Osteocyte (in vitro differentiated cells): ENCODE results near the gene GPBP1. TPM values are rescaled to one million over a fixed set of nuclear protein-coding genes. Genes with fewer than 3 reads are reported as not detected.
"Not testable (repeated sequence)": the region's sequence is repeated elsewhere in the genome, so short reads cannot be mapped to it uniquely, and the experiment has no call there.

Source experiments
- DNase-seq: peaks from one replicate; pipeline ENCODE4 v3.0.0; 2021; ENCODE audit warnings: mixed read lengths; ENCODE audit not compliant: unreplicated experiment; ENCODE audit errors: extremely low spot score
- H3K27ac Mint-ChIP-seq: one replicate; pipeline ENCODE4 v1.8.0; 2021; ENCODE audit warnings: mild to moderate bottlenecking, mixed read lengths; ENCODE audit not compliant: unreplicated experiment
- H3K27me3 Mint-ChIP-seq: one replicate; pipeline ENCODE4 v1.8.0; 2021; ENCODE audit warnings: mixed read lengths; ENCODE audit not compliant: unreplicated experiment
- H3K36me3 Mint-ChIP-seq: one replicate; pipeline ENCODE4 v1.8.0; 2021; ENCODE audit warnings: mixed read lengths; ENCODE audit not compliant: unreplicated experiment
- H3K4me1 Mint-ChIP-seq: one replicate; pipeline ENCODE4 v1.8.0; 2021; ENCODE audit warnings: mixed read lengths; ENCODE audit not compliant: unreplicated experiment
- H3K4me3 Mint-ChIP-seq: one replicate; pipeline ENCODE4 v1.8.0; 2021; ENCODE audit warnings: mild to moderate bottlenecking, moderate library complexity, mixed read lengths; ENCODE audit not compliant: unreplicated experiment
- H3K9me3 Mint-ChIP-seq: one replicate; pipeline ENCODE4 v1.8.0; 2021; ENCODE audit warnings: mixed read lengths; ENCODE audit not compliant: unreplicated experiment
- CTCF ChIP-seq: fragments of 200-600 bp; sonication (generic); IDR thresholded peaks from 2 replicates; pipeline ENCODE4 v1.5.0; 2021; ENCODE audit warnings: antibody characterized with exemption, mild to moderate bottlenecking, moderate library complexity
- total RNA-seq: library from RNA; stranded (reverse); gene quantifications from 2 replicates; pipeline ENCODE4 v1.2.1, GENCODE V29; 2021

Gene GPBP1
- total RNA-seq, 1 donor from 2014 or later, result 58.4 TPM

DNA sequence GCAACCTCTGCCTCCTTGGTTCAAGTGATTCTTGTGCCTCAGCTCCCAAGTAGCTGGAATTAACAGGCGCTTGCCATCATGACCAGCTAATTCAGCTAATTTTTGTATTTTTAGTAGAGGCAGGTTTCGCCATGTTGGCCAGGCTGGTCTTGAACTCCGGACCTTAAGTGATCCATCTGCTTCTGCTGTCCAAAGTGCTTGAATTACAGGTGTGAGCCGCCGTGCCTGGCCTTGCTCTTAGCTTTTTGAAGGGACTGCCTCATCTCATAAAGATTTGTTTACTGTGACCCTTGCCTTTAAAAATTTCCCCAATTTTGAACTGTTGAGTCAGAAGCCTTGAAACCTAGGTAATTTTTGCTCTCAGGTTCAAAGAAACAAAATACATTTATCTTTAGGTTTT is 17.3 kb downstream of the GPBP1 start:
- Mint-ChIP-seq H3K27ac (no peak overlapping the region), H3K36me3 (peaks cover 13% of the 10 kb centered on the region), H3K4me3 (no peak overlapping the region), H3K9me3 (no peaks in the 10 kb centered on the region), H3K27me3 (no peaks in the 10 kb centered on the region), H3K4me1 (peaks cover 36% of the 10 kb centered on the region)
- TF ChIP-seq CTCF, result no peak
- DNase-seq, result no peak

DNA sequence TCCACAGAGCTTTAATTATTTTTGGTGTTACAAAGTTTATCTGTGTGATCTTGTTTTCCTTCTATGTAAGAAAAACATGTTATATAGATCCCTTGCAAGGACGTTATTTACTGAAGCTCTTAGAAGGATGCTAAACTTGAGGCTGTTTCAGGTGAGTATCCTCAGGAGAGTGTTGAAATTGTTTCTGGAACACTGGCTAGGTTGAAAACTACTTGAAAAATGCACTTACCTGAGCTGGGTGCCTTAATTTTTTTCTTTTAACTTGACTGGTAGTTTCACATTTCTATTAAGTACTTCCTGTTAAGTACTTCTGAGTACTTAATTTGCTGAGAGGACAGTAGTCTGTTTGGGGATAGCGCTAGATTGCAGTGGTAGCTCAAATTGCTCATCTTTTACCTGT is 18.1 kb downstream of the GPBP1 start:
- Mint-ChIP-seq H3K4me1 (peaks cover 28% of the 10 kb centered on the region), H3K27ac (no peak overlapping the region), H3K9me3 (no peaks in the 10 kb centered on the region), H3K4me3 (no peak overlapping the region), H3K36me3 (peaks cover 11% of the 10 kb centered on the region), H3K27me3 (no peaks in the 10 kb centered on the region)
- TF ChIP-seq CTCF, result no peak
- DNase-seq, result no peak

- not testable (repeated sequence) for H3K4me3 Mint-ChIP-seq, H3K9me3 Mint-ChIP-seq, H3K27ac Mint-ChIP-seq, H3K27me3 Mint-ChIP-seq, DNase-seq
- H3K36me3 Mint-ChIP-seq, result peaks cover 14% of the 10 kb centered on the region
- H3K4me1 Mint-ChIP-seq, result peaks cover 26% of the 10 kb centered on the region
Measured at GRCh38 chr5:57192832-57193231, 19.0 kb downstream of the GPBP1 start.

GRCh38 chr5:57193757-57194413 is 20.0 kb downstream of the GPBP1 start:
- peaks cover 12% of the 10 kb centered on the region for H3K36me3 Mint-ChIP-seq
- H3K4me3 Mint-ChIP-seq, result no peak overlapping the region
- no peaks in the 10 kb centered on the region for H3K9me3 Mint-ChIP-seq
- DNase-seq, result no peak
- H3K27ac Mint-ChIP-seq, result no peak overlapping the region
- no peak for TF ChIP-seq CTCF
- no peaks in the 10 kb centered on the region for H3K27me3 Mint-ChIP-seq
- peaks cover 18% of the 10 kb centered on the region for H3K4me1 Mint-ChIP-seq

- H3K27ac Mint-ChIP-seq, result no peak overlapping the region
- no peak overlapping the region for H3K4me3 Mint-ChIP-seq
- TF ChIP-seq CTCF, result no peak
- DNase-seq, result no peak
- no peaks in the 10 kb centered on the region for H3K9me3 Mint-ChIP-seq
- H3K27me3 Mint-ChIP-seq, result no peaks in the 10 kb centered on the region
- peaks cover 16% of the 10 kb centered on the region for H3K4me1 Mint-ChIP-seq
- peaks cover 12% of the 10 kb centered on the region for H3K36me3 Mint-ChIP-seq
Measured at GRCh38 chr5:57194653-57195052, 20.8 kb downstream of the GPBP1 start.
